Measurements from ENCODE around the gene GNB5.
"Not testable (repeated sequence)": the region's sequence is repeated elsewhere in the genome, so short reads cannot be mapped to it uniquely, and the experiment has no call there.

The GNB5 gene

DNA sequence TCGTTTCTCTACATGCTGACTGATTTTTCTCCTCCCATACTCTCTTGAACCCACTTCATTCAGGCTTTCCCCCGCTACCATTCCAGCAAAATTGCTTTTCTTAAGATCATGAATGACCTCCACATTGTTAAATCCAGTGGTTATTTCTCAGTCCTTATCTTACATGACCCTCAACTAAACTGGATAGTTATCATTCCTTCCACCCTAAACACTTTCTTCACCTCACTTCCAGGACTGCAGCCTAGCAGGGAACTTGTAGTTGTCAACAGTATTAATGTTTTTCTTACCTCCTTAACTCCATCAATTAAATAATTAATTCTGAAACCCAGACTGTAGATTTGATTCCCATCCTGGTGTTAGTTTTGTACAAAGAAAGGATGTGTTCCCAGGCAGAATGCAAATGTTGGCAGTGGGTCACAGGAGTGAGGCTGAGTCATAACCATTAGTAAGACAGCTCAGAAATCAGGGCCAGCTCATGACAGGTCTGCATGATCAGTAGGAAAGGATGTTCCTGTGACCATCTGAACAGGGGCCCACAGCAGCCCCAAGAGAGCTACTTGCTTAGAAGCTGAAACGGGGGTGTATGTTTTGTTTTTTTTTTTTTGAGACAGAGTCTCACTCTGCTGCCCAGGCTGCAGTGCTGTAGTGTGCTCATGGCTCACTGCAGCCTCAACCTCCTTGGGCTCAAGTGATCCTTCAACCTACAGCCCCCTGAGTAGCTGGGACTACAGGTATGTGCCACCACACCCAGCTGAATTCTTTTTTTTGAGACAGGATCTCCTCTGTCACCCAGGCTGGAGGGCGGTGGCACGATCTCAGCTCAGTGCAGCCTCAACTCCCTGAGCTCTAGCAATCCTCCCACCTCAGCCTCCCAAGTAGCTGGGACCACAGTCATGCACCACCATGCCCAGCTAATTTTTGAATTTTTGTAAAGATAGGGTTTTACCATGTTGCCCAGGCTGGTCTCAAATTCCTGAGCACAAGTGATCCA, 87.7 kb downstream of the GNB5 start:
- H3K4me3 ChIP-seq (ENCODE audit: low read length): no peak overlapping the region
- H3K36me3 ChIP-seq (ENCODE audit: control insufficient read depth, low read depth, low read length): no peaks in the 10 kb centered on the region
- H3K27me3 ChIP-seq (ENCODE audit: control insufficient read depth, insufficient read depth, low read length): no peaks in the 10 kb centered on the region
- no peak overlapping the region for H3K27ac ChIP-seq (ENCODE audit: low read length)
- H3K9me3 ChIP-seq (ENCODE audit: control insufficient read depth, low read depth, low read length): no peaks in the 10 kb centered on the region
- H3K9ac ChIP-seq (ENCODE audit: low read length): no peak overlapping the region
- H3K4me1 ChIP-seq (ENCODE audit: control insufficient read depth, low read depth, low read length): no peaks in the 10 kb centered on the region

DNA sequence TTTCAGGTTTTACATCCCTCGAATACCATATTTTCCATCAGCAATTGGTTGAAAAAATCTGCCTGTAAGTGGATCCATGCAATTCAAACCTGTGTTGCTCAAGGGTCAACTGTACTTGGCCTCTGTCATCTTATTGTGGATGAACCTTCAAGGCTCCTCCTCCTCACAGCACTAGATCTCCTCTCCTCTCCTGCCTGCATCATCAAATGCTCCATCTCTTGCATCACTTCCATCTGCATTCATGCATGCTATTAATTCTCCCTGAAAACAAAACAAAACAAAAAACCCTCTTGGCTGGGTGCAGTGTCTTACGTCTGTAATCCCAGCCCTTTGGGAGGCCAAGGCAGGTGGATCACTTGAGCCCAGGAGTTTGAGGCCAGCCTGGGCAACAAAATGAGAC, 88.7 kb downstream of the GNB5 start:
- H3K27me3 ChIP-seq (ENCODE audit: control insufficient read depth, insufficient read depth, low read length): no peaks in the 10 kb centered on the region
- H3K9me3 ChIP-seq (ENCODE audit: control insufficient read depth, low read depth, low read length): no peaks in the 10 kb centered on the region
- H3K9ac ChIP-seq (ENCODE audit: low read length): no peak overlapping the region
- no peaks in the 10 kb centered on the region for H3K4me1 ChIP-seq (ENCODE audit: control insufficient read depth, low read depth, low read length)
- no peak overlapping the region for H3K4me3 ChIP-seq (ENCODE audit: low read length)
- H3K36me3 ChIP-seq (ENCODE audit: control insufficient read depth, low read depth, low read length): no peaks in the 10 kb centered on the region
- no peak overlapping the region for H3K27ac ChIP-seq (ENCODE audit: low read length)

DNA sequence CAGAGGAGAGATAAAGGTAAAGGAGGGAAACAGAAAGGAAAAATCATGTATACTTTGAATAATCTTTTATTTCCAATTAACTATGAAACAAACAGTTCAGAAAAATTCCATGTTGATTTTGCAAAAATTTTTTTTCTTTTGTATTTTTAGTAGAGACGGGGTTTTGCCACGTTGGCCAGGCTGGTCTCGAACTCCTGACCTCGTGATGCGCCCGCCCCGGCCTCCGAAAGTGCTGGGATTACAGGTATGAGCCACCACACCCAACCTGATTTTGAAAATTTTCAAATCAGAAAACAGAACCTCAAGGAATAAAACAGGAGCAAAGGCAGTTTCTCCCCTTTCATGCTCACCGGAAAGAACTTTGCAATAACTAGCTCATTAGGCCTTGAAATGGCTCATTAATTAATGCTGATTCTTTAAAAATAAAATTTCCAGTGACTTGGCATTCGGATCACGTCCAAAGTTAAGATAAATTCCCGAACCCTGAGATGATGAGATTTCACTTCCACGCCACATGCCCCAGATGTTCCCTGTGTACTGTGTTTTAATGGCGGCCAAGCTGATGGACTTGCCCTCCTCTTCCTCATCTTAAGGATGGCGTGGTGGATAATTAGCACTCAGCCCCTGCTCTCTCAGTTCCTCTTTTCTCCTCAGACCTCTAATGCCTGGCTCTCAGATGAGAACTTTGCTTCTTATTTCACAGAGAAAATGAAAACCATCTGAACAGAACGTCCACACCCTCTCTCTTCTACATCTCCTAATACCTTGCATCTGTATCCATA, 89.5 kb downstream of the GNB5 start:
- no peak overlapping the region for H3K27ac ChIP-seq (ENCODE audit: low read length)
- no peak overlapping the region for H3K4me3 ChIP-seq (ENCODE audit: low read length)
- no peaks in the 10 kb centered on the region for H3K27me3 ChIP-seq (ENCODE audit: control insufficient read depth, insufficient read depth, low read length)
- H3K9ac ChIP-seq (ENCODE audit: low read length): no peak overlapping the region
- no peaks in the 10 kb centered on the region for H3K36me3 ChIP-seq (ENCODE audit: control insufficient read depth, low read depth, low read length)
- H3K4me1 ChIP-seq (ENCODE audit: control insufficient read depth, low read depth, low read length): no peaks in the 10 kb centered on the region
- no peaks in the 10 kb centered on the region for H3K9me3 ChIP-seq (ENCODE audit: control insufficient read depth, low read depth, low read length)

DNA sequence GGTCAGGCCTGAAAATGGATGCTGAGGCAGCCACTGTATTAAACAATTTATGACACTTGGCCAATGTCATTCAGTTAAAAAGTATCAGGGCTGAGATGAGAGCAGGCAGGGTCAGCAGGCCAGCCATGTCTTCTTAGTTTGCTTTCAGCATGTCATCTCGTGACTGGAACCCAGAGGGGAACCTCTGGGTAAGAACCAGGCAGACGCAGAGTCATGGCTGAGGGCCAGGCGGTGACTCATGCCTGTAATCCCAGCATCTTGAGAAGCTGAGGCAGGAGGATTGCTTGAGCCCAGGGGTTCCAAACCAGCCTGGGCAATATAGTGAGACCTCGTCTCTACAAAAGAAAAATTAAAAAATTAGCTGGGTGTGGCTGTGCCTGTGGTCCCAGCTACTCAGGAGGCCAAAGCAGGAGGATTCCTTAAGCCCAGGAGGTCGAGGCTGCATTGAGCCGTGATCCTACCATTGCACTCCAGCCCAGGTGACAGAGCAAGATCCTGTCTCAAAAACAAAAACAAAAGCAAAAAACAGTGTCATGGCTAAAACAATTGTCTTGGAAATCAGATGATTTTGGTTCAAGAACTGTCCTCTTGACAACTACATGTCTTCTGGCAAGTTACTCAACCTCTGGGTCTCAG, 90.3 kb downstream of the GNB5 start:
- H3K9ac ChIP-seq (ENCODE audit: low read length): no peak overlapping the region
- H3K4me3 ChIP-seq (ENCODE audit: low read length): no peak overlapping the region
- no peaks in the 10 kb centered on the region for H3K9me3 ChIP-seq (ENCODE audit: control insufficient read depth, low read depth, low read length)
- H3K27ac ChIP-seq (ENCODE audit: low read length): no peak overlapping the region
- H3K27me3 ChIP-seq (ENCODE audit: control insufficient read depth, insufficient read depth, low read length): no peaks in the 10 kb centered on the region
- no peaks in the 10 kb centered on the region for H3K4me1 ChIP-seq (ENCODE audit: control insufficient read depth, low read depth, low read length)
- H3K36me3 ChIP-seq (ENCODE audit: control insufficient read depth, low read depth, low read length): no peaks in the 10 kb centered on the region

DNA sequence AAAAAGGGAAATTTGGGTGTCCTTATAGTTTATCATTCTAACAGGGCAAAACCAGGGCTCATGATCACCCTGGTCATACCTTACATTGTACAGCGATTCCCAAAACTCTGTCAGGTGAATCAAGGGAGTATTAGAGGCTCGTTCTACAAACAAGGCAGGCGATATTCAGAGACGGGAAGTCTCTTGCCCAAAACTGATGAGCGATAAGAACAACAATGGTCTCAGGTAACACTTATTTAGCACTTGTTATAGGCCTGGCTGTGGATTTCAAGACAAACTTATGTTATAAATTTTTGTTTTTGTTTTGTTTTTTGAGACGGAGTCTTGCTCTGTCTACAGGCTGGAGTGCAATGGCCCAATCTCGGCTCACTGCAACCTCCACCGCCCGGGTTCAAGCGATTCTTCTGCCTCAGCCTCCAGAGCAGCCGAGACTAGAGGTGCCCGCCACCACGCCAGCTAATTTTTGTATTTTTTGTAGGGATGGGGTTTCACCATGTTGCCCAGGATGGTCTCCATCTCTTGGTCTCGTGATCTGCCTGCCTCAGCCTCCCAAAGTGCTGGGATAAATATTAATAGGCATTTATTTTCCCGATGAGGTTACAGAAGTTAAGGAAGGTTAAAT, 91.4 kb downstream of the GNB5 start:
- Histone ChIP-seq H3K36me3 (ENCODE audit: control insufficient read depth, low read depth, low read length) (no peaks in the 10 kb centered on the region), H3K27me3 (ENCODE audit: control insufficient read depth, insufficient read depth, low read length) (no peaks in the 10 kb centered on the region), H3K27ac (ENCODE audit: low read length) (no peak overlapping the region), H3K4me3 (ENCODE audit: low read length) (no peak overlapping the region), H3K9me3 (ENCODE audit: control insufficient read depth, low read depth, low read length) (no peaks in the 10 kb centered on the region), H3K9ac (ENCODE audit: low read length) (no peak overlapping the region), H3K4me1 (ENCODE audit: control insufficient read depth, low read depth, low read length) (no peaks in the 10 kb centered on the region)

DNA sequence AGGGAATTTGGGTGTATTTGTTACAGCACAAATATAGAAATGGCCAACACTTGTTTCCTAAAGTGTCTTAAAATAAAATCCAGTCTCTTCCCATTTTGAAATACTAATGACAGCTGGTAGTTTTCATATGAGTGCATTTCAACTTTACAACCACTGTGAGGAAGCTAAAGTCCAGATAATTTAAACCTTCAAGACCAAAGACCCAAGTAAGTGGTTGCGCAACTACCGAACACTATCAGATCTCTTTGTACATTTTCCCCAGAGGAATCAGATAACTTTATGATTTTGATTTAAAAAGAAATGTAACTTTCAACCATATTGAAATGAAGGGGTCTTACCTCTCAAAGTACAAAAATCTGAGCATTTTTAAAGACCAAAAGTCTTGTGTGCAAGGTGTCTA, 92.9 kb downstream of the GNB5 start:
- Histone ChIP-seq H3K4me1 (ENCODE audit: control insufficient read depth, low read depth, low read length) (no peaks in the 10 kb centered on the region), H3K27ac (ENCODE audit: low read length) (no peak overlapping the region)

DNA sequence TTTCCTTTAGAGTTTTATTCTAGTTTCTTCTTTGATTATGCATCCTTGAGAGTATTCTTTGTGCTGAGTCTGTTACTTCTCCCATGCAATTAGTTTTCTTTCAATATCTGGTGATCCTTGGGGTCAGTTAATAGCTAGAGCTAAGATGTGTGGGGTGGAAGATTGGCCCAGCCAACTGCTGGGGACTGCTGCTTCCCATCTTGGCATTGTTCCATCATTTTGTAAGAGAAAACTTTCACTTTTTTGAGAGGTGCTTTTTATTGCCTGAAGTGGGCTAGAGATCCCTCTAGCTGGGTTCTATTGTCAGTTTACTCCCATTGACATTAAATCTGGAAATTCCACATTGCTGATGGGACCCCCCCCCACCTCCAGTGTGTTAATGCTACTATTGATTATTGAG, 94.0 kb downstream of the GNB5 start:
- Histone ChIP-seq H3K36me3 (ENCODE audit: control insufficient read depth, low read depth, low read length) (no peaks in the 10 kb centered on the region), H3K9me3 (ENCODE audit: control insufficient read depth, low read depth, low read length) (no peaks in the 10 kb centered on the region), H3K27ac (ENCODE audit: low read length) (no peak overlapping the region), H3K9ac (ENCODE audit: low read length) (no peak overlapping the region), H3K4me3 (ENCODE audit: low read length) (no peak overlapping the region), H3K4me1 (ENCODE audit: control insufficient read depth, low read depth, low read length) (no peaks in the 10 kb centered on the region), H3K27me3 (ENCODE audit: control insufficient read depth, insufficient read depth, low read length) (no peaks in the 10 kb centered on the region)

More for the DNA sequence above, 92.9 kb downstream of the GNB5 start:
- no peak overlapping the region for H3K4me3 ChIP-seq (ENCODE audit: low read length)
- H3K36me3 ChIP-seq (ENCODE audit: control insufficient read depth, low read depth, low read length): no peaks in the 10 kb centered on the region
- H3K27me3 ChIP-seq (ENCODE audit: control insufficient read depth, insufficient read depth, low read length): no peaks in the 10 kb centered on the region
- no peaks in the 10 kb centered on the region for H3K9me3 ChIP-seq (ENCODE audit: control insufficient read depth, low read depth, low read length)
- H3K9ac ChIP-seq (ENCODE audit: low read length): no peak overlapping the region

DNA sequence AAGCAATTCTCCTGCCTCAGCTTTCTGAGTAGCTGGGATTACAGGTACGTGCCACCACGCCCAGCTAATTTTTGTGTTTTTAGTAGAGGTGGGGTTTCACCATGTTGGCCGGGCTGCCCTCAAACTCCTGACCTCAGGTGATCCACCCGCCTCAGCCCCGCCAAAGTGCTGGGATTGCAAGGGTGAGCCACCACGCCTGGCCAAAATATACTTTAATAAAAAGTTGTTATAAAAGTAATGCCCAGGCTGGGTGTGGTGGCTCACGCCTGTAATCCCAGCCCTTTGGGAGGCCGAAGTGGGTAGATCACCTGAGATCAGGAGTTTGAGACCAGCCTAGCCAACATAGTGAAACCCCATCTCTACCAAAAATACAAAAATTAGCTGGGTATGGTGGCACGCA, 94.7 kb downstream of the GNB5 start:
- not testable (repeated sequence) for H3K4me3 ChIP-seq (ENCODE audit: low read length); H3K27ac ChIP-seq (ENCODE audit: low read length); H3K9ac ChIP-seq (ENCODE audit: low read length); H3K36me3 ChIP-seq (ENCODE audit: control insufficient read depth, low read depth, low read length); H3K27me3 ChIP-seq (ENCODE audit: control insufficient read depth, insufficient read depth, low read length); H3K4me1 ChIP-seq (ENCODE audit: control insufficient read depth, low read depth, low read length); H3K9me3 ChIP-seq (ENCODE audit: control insufficient read depth, low read depth, low read length)

DNA sequence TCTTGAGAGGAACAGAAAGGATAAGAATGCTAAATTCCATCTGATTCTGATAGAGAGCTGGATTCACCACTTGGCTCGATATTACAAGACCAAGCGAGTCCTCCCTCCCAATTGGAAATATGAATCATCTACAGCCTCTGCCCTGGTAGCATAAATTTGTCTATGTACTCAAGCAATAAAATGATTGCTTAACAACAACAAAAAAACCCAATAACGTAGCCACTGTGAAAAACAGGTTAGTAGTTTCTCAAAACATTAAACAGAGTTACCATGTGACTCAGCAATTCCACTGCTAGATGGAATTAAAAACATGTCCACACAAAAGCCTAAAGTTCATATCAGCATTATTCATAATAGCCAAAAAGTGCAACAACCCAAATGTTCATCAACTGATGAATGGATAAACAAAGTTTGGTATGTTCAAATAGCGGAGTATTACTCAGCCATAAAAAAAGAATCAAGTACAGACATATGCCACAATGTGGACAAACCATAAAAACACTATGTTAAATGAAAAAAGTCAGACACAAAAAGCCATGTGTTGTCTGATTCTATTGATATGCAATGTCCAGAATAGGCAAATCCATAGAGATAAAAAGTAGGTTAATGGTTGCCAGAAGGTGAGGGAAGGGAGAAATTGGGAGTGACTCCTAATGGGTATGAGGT, 95.5 kb downstream of the GNB5 start:
- Histone ChIP-seq H3K9me3 (ENCODE audit: control insufficient read depth, low read depth, low read length) (no peaks in the 10 kb centered on the region), H3K9ac (ENCODE audit: low read length) (no peak overlapping the region), H3K27me3 (ENCODE audit: control insufficient read depth, insufficient read depth, low read length) (no peaks in the 10 kb centered on the region), H3K4me1 (ENCODE audit: control insufficient read depth, low read depth, low read length) (no peaks in the 10 kb centered on the region), H3K36me3 (ENCODE audit: control insufficient read depth, low read depth, low read length) (no peaks in the 10 kb centered on the region), H3K27ac (ENCODE audit: low read length) (no peak overlapping the region), H3K4me3 (ENCODE audit: low read length) (no peak overlapping the region)

DNA sequence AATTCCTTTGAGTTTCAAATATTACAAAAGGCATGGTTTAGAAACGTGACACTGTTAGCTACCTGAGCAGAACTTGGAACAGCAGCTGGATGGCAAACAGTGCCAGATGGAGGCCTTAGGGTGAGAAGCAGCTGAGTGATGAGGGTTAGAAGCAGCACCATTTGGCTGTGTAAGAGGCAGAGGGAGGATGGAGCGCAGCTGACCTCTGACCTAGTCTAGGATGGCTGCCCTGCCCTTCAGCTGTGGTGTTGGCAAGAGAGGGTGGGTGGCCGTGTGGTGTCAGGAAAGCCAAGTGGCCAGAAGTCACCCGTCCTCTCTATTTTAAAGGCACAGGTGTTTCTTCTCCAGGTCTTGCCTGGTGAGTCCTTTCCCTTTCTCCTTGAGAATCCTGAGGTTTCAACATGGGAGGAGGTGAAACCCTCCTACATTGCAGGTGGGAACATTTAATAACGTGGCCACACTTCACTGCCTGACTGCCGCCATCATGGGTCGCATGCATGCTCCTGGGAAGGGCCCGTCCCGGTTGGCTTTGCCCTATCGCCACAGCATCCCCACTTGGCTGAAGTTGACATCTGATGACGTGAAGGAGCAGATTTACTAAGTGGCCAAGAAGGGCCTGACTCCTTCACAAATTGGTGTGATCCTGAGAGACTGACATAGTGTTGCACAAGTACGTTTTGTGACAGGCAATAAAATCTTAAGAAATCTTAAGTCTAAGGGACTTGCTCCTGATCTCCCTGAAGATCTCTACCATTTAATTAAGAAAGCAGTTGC, 96.2 kb downstream of the GNB5 start:
- Histone ChIP-seq H3K4me3 (ENCODE audit: low read length) (no peak overlapping the region), H3K27me3 (ENCODE audit: control insufficient read depth, insufficient read depth, low read length) (no peaks in the 10 kb centered on the region), H3K27ac (ENCODE audit: low read length) (no peak overlapping the region), H3K9me3 (ENCODE audit: control insufficient read depth, low read depth, low read length) (no peaks in the 10 kb centered on the region), H3K9ac (ENCODE audit: low read length) (no peak overlapping the region), H3K4me1 (ENCODE audit: control insufficient read depth, low read depth, low read length) (no peaks in the 10 kb centered on the region), H3K36me3 (ENCODE audit: control insufficient read depth, low read depth, low read length) (no peaks in the 10 kb centered on the region)

Data from iPS-18a (cell line).